Measurements from ENCODE around the gene TEKT5. TPM values are rescaled to one million over a fixed set of nuclear protein-coding genes. Genes with fewer than 3 reads are reported as not detected.
A peak's percentile ranks its signal among the peaks of the same experiment; 100 is the strongest.

Gene TEKT5
- total RNA-seq, 2 donors from 2014 or later, result 0.36 to 3.9 TPM

GRCh38 chr16:10580883-10581247 lies 113.9 kb downstream of the TEKT5 start:
- TF ChIP-seq CTCF (IDR thresholded peaks at IDR 0.05) (no peak), POLR2AphosphoS5 (IDR thresholded peaks at IDR 0.05) (no peak), POLR2A (IDR thresholded peaks at IDR 0.05) (no peak)
- DNase-seq (ENCODE audit: low spot score), result no peak
- Histone ChIP-seq H3K4me1 (replicated peaks) (peaks cover 16% of the 10 kb centered on the region), H3K36me3 (no peaks in the 10 kb centered on the region), H3K27me3 (replicated peaks; ENCODE audit: insufficient read depth) (no peaks in the 10 kb centered on the region), H3K4me3 (peak overlapping the region; percentile 98), H3K27ac (peak overlapping the region; percentile 99), H3K9me3 (no peaks in the 10 kb centered on the region)
- intact Hi-C loops (cut with DNase I), result loop anchor here (5.0 kb wide), 1 partner anchor 156 kb away; no protein-coding TSS in a partner anchor
- 28% methylated on average over 7 of the region's 7 CpGs for WGBS

- no peaks in the 10 kb centered on the region for H3K36me3 ChIP-seq
- H3K4me3 ChIP-seq, result peak within 1 kb of the TSS; percentile 98
- peak; percentile 79 for DNase-seq (ENCODE audit: low spot score)
- H3K9me3 ChIP-seq, result no peaks in the 10 kb centered on the region
- under 1% methylated on average over 75 of the region's 91 CpGs for WGBS
- intact Hi-C loops (cut with DNase I), result loop anchor here (5.0 kb wide), 1 partner anchor 157 kb away; no protein-coding TSS in a partner anchor
- peaks cover 16% of the 10 kb centered on the region for H3K4me1 ChIP-seq (replicated peaks)
- no peaks in the 10 kb centered on the region for H3K27me3 ChIP-seq (replicated peaks; ENCODE audit: insufficient read depth)
- H3K27ac ChIP-seq, result peak within 1 kb of the TSS; percentile 99
- peak; percentile 92 for TF ChIP-seq POLR2A (IDR thresholded peaks at IDR 0.05)
- TF ChIP-seq CTCF (IDR thresholded peaks at IDR 0.05), result peak; percentile 29 to 90 (median 54)
- peak; percentile 81 for TF ChIP-seq POLR2AphosphoS5 (IDR thresholded peaks at IDR 0.05)
These were observed 114.5 kb downstream of the TEKT5 start, which contains the start of gene EMP2 for GRCh38 chr16:10579965-10580882. Gene EMP2, minus strand, starts transcription at chr16:10580598. Its CDS starts 32,981 bp downstream, at chr16:10547617.

GRCh38 chr16:10579575-10579964 lies 115.2 kb downstream of the TEKT5 start:
- Histone ChIP-seq H3K4me3 (peak overlapping the region; percentile 98), H3K9me3 (no peaks in the 10 kb centered on the region), H3K36me3 (no peaks in the 10 kb centered on the region), H3K27ac (peak overlapping the region; percentile 99), H3K27me3 (replicated peaks; ENCODE audit: insufficient read depth) (no peaks in the 10 kb centered on the region), H3K4me1 (replicated peaks) (peaks cover 16% of the 10 kb centered on the region)
- TF ChIP-seq POLR2AphosphoS5 (IDR thresholded peaks at IDR 0.05), result no peak
- no peak for TF ChIP-seq POLR2A (IDR thresholded peaks at IDR 0.05)
- no peak for TF ChIP-seq CTCF (IDR thresholded peaks at IDR 0.05)
- 5% methylated on average over 6 of the region's 6 CpGs for WGBS
- DNase-seq (ENCODE audit: low spot score), result no peak
- intact Hi-C loops (cut with DNase I), result no loop called here

- DNase-seq (ENCODE audit: low spot score), result peak; percentile 56
- Histone ChIP-seq H3K4me1 (replicated peaks) (peaks cover 16% of the 10 kb centered on the region), H3K36me3 (no peaks in the 10 kb centered on the region), H3K27me3 (replicated peaks; ENCODE audit: insufficient read depth) (no peaks in the 10 kb centered on the region), H3K9me3 (no peaks in the 10 kb centered on the region), H3K4me3 (peak overlapping the region; percentile 98), H3K27ac (peak overlapping the region; percentile 99)
- WGBS, result 36% methylated on average over 20 of the region's 20 CpGs
- intact Hi-C loops (cut with DNase I), result no loop called here
- no peak for TF ChIP-seq POLR2AphosphoS5 (IDR thresholded peaks at IDR 0.05)
- no peak for TF ChIP-seq POLR2A (IDR thresholded peaks at IDR 0.05)
- peak in 1 of 4 experiments; percentile 7 for TF ChIP-seq CTCF (IDR thresholded peaks at IDR 0.05)
These were observed 116.0 kb downstream of the TEKT5 start for GRCh38 chr16:10578474-10579316.

Small RNA genes lying within 50 kb of the gene (small RNA-seq; reads per million reads assigned to genes)
- gene MTND4LP24, result 0 reads per million in 2 donors
- 0 reads per million in 2 donors for gene MTND6P33

Other genes starting within 250 kb of the TEKT5 start
- 10 to 100 TPM; 40.8 to 87.2 TPM for gene EMP2, start 114.3 kb downstream of the TEKT5 start, total RNA-seq
- gene NUBP1, start 48.9 kb upstream of the TEKT5 start, total RNA-seq, result 10 to 100 TPM; 31.6 to 36.0 TPM
- 1 to 10 TPM in 1 of 2 donors, under 1 TPM in 1; 0.27 to 5.8 TPM for gene TVP23A, start 123.9 kb upstream of the TEKT5 start, total RNA-seq
- 10 to 100 TPM; 11.7 to 16.0 TPM for gene CIITA, start 182.3 kb upstream of the TEKT5 start, total RNA-seq
- 10 to 100 TPM; 95.5 to 96.9 TPM for gene DEXI, start 247.5 kb upstream of the TEKT5 start, total RNA-seq
- 10 to 100 TPM; 26.1 to 52.2 TPM for gene CLEC16A, start 249.6 kb upstream of the TEKT5 start, total RNA-seq